HG02885 (cell line): ENCODE measurements around the gene PSD2.

Experiments
- ATAC-seq: cut with Tn5 transposase; IDR thresholded peaks from one replicate; pipeline ENCODE4 v1.9.1; 2021; ENCODE audit warnings: mild to moderate bottlenecking; ENCODE audit not compliant: unreplicated experiment, poor library complexity

PSD2 gene

DNA sequence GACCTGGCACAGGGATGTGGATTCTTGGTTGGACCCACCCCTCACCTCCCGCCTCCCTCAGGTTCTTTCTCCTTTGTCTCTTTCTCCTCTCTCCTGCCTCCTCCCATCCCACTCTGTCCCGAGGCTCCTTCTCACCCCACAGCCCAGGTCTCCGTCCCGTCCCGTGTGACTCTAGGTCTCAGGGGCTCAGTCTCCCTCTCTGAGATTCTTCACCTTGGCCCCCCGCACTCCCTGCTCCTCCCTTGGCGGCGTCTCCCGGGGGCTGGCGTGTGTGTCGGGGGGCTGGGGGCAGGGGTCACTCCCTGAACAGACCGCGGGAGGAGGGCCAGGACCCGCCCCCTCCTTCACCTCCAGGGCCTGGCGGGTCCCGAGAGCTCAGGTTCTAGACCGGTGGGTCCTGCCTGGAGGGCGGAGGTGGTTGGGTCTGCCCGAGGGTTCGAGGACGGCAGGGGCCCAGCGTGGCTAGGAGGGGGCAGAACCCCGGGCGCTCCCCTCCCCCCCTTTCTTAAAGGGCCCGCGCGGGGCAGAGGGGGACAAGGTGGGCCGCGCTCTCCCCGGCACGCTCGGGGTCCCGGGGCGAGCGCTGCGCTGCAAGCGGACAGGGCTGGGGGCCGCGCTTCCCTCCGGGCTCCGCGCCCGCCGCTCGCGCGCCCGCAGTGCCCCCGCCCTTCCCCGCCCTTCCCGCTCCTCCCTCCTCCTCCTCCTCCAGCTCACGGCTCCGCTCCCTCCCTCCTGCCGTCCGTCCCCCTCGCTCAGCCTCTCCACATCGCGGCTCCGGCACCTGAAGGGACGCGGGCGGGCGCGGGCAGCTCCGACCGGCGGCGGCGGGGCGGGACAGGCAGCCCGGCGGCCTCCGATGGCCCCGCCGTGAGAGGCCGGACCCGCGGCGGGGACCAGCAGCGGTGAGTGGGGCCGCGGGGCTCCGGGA is at the start of gene PSD2:
Gene PSD2, plus strand, starts transcription at position 735 of the 928 bp plus-strand sequence. CDS start 13,633 bp downstream, outside the sequence.
- ATAC-seq: no peak

DNA sequence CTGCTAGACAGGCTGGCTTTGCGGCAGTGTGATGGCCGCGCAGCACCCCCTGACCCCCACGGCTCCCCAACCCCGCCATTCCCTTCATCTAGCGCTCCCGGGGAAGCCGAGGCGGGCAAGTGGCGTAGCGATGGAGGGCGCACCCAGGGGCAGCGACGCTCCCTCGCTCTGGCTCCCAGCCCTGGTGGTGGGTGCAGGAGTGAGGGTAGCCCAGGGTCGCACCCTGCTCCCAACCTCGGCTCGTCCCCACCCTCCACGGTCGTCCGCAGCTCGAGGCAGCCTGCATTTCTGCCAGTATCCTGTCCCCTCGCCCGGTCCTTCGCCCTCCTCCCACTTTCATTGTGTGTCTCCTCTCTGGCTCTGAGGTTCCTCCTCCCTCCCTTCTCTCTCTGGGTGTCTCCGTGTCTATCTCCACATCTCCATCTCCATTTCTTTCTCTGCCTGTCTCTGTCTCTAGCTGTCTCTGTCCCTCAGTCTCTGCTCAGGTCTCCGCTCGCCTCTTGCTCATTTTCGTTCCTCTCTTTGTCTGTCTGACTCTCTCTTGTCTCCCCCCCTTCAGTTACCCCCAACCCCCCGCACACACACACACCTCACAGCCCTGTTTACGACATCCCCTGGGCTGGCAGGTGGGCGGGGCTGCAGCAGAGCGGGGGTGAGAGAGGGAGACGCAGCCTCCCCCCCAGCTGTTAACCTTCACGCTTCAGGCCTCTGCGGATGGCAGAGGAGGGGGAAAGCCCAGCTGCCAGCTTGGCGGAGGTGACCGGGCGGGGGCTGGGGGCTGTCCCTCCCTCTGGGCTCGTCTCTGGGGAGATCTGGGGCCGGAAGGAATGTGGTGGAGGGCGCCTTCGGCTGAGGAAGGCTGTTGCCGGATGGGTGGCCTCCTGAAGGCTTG is 48.7 kb upstream of the PSD2 start:
- peak; percentile 40 for ATAC-seq

DNA sequence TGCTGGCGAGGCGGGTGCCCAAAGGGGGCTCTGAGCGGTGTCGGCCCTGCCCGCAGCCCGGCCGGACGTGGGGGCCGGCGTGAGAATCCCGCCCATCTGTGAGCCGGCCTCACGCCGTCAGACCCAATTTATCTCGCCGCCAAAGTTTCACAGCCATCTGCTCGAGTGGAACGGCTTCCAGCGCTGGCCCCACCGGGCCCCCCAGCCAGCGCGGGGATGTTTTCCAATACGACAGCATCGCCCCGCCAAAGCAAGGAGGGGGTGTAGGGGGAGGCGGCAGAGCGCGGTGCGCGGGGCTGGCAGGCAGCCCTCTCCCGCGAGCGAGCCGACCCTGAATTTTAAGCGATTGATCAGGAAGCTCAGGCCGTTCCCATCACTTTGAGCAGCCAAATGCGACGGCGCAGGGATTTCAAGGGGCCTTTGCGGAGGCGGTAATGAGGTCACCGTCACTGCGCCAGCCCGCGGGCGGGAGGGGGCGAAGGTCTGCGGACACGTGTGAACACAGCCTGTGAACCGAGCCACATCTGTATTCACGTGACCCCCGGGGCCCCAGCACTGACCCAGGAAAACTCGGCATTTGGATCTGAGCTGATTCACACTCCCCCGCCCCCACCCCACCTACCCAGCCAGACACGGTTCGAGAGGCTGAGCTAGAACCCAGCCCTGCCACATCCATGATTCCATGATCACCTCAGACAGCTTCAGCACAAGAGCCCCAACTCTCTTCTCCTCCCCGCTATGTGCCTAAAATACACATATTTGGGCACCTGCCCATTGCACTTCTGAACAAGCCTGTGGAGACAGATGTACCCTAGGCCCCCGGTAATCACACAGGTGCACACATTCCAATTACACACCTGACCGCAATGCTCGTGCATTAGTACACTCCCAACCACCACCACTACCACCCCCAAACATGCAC is 47.8 kb upstream of the PSD2 start:
- peak; percentile 25 for ATAC-seq

DNA sequence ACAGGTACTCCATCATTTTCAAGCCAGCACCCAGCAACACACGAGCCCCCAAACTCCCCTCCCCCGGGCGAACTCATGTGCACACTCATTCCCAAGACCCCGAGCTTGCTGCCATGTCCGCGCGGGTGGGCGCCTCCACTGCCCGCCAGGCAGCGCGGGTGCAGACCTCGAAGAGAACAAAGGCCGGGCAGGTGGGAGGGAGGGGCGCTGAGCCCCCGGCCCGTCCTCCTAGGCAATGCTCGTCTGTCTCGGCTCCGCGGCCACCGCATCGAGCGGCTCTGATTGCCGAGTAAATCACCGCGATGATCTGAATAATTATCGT is 47.1 kb upstream of the PSD2 start:
- no peak for ATAC-seq

DNA sequence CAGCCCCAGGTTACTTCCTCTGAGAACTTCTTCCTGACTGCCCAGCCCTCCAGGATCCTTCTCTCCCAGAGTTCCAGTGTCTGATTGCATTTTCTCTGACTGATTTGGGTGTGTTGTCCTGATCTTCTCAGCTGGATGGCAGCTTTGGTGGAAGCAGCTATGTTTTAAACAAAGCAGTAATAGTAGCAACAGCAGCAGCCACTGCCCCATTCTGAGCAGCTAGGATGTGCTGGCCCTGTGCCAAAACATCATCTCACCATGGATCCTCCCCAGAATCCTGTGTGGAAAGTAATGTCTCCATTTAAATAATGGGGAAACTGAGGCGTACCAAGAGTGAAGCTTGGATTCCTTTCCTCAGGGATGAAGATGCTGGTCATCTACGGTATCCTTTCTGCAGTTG is 46.4 kb upstream of the PSD2 start:
- no peak for ATAC-seq

DNA sequence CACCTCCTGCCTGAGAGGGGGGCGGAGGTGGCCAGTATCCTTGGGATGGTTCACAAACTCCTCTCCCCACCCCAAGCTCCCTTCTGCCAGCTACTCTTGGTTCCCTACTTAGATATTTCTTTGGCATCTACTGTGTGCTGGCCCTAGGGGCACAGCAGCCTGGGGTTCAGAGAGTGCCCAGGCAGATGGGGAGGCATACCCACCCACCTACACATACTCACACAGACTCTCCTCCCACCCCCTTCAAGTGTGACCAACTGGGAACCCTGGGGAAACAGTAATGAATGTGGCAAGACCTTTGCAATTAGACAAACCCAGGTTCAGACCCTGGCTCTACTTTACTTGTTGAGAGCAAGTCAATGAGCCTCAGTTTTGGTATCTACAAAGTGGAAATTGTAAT is 44.4 kb upstream of the PSD2 start:
- ATAC-seq: no peak

DNA sequence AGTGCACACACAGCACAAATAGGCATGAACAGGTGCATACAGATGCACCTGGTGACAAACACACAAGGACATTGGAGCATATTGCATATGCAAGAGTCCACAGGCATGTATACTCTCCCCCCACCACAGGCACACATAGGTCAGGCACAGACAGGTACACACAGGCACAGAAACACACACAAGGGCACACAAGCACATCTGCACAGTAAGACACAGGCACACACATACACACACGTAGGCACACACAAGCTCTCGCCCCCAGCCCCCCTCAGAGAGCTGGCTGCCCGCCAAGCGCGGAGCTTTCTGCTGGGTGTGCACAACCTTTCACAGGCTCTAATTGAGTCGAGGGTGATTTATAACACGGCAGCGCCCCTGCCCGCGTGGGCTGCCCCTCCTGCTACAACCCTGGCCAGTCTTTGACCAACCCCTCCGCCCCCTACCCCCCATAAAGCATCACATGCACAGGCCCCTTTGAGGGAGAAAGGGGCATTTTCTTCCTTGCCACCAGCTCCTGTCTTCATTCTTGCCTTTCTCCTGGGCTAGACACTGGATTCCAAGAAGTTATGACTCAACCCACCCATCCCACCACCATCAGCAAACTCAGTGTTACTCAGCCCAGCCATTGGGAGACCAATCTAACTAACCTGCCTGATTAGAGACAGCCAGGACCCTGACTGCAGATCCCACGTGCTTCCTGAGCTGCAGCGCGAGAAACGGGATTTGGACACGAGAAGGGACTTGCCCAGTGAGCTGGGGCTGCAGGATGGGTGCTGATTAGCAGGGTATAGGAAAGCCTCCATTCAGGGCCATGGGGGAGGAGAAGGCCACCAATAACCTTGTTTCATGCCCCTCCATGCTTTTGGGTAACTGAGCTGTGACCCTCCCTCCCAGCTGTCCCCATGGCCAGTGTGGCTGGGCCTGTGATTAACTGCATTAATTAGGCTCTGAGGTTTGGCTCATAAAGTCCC is 42.8 kb upstream of the PSD2 start:
- no peak for ATAC-seq

DNA sequence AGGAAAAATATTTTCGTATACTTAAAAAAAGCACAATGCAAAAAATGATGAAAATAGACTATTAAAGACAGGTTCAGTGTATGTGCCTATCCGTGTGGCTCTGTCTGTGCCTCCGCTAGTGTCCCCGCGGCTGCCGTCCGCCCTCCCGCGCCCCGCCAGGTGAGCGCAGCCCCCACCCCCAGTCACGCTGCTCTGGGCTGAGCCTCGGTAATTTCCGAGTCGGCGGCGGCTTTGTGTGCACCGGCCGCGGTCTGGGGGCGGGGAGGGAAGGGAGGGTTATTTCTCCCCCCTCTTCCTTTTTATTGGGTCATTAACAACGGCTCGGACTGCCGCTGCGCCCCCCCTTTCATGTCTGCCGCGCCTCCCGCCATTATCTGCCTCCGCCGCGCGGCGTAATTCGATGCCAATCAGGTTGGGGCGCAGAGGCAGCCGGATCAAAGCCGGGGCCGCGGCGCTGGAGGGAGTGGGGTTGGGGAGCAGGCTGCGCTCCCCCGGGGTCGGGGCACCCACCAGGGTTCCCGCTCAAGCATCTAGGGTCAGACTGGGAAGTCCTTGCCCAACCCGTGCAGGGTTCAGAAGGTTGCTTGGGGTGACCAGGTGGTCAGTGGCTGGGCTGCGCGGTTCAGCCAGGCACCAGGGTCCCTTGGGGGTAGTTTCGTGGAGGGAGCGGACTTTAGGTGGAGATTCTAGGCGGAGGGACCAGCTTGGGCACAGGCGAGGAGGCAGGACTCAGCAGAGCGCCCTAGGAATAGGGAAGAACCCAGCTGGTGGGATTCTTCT is 39.5 kb upstream of the PSD2 start:
- no peak for ATAC-seq

DNA sequence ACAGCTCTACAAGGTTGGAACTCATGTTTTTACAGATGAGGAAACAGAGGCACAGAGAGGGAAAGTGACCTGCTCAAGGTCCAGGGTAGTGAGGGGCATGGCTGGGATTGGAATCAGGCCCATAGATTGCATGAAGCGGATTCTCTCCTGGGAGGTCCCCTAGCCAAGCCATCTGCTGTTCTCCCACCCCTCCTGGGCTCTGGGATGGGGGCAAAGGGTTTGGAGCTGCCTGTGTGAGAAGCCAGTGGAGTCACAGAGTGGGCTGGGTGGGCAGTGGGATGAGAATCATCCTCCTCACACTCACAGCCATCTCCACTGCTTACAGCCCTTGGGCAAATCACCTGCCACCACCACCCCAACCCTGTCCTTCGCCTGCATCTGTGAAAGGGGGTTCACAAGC is 38.6 kb upstream of the PSD2 start:
- no peak for ATAC-seq

DNA sequence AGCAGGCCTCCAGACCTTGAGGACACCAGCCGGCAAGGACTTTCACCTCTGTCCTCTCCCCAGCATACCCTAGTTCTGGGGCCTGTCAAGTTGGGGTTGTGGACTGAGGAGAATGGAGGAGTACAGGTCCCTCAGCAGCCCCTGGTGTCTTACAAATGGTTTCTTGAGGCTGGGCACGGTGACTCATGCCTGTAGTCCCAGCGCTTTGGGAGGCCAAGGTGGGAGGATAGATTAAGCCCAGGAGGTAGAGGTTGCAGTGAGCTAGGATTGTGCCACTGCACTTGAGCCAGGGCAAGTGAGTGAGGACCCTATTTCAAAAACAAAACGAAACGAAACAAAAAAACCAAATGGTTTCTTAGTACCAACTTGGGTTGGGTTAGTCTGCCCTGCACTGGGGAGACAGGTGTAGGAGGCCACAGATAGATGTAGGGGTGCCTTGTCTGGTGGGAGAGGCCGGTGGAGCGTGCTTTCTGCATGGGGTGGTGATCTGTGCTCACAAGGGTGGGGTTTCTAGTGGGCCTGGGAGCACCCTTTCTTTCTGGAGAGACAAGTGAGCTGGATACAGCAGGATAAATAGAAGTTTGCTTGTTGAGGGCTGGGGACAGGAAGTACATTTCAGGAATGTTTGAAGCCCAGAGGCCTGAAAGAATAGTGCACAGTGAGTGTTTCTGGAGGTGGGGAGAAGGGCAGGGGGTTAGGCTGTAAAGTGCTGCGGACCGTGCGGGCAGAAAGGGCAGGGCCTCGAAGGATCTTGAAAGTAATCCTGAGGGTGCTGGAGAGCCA is 37.7 kb upstream of the PSD2 start:
- ATAC-seq: no peak

DNA sequence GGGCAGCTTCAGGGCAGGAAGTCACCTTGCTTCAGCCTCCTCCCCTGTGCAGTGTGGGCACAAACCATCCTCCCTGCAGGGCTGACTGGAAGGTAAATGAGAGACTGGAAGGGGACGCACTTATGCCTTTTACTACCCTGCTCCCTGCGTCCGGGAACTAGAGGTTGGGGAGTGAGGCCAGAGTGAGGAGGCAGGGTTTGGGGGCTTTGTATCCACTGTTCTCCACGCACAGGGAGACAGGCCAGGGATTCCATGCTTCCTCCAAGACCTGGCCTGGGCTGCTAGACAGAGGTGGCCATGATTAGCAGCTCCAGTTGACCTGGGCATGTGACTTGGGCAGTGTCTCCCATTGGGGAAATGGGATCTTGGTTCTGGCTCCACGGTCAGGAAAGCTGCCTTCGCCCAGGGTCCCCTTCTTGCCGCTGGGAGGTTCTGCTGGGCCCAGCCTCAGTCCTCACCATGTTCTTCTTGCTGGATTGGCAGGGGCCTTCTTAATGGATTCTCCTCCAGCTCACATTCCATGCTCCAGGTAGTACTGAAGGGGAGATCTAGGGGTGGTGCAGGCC is 37.0 kb upstream of the PSD2 start:
- no peak for ATAC-seq

DNA sequence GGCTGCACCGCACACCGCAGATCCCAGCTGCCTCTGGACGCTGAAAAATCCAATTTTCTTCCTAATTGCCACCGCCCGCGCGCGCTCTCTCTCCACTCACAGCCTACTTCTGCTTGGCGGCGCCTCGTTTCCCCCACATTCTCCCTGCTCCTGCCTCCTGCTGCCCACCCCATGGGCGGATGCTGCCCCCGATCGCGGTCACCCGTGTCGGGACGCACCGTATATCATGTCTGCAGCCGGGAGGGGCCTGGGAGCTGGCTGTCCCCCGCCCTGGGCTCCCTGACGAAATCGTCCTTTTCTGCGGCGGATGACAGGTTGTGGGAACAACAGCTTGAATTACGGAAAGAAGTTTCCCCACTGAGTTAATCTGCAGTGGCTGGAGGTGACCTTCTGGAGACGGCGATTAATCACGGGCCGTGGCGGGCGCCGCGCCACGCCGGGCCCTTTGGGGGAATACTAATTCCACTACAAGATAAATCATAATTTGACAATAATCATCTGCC is 36.3 kb upstream of the PSD2 start:
- ATAC-seq: no peak

DNA sequence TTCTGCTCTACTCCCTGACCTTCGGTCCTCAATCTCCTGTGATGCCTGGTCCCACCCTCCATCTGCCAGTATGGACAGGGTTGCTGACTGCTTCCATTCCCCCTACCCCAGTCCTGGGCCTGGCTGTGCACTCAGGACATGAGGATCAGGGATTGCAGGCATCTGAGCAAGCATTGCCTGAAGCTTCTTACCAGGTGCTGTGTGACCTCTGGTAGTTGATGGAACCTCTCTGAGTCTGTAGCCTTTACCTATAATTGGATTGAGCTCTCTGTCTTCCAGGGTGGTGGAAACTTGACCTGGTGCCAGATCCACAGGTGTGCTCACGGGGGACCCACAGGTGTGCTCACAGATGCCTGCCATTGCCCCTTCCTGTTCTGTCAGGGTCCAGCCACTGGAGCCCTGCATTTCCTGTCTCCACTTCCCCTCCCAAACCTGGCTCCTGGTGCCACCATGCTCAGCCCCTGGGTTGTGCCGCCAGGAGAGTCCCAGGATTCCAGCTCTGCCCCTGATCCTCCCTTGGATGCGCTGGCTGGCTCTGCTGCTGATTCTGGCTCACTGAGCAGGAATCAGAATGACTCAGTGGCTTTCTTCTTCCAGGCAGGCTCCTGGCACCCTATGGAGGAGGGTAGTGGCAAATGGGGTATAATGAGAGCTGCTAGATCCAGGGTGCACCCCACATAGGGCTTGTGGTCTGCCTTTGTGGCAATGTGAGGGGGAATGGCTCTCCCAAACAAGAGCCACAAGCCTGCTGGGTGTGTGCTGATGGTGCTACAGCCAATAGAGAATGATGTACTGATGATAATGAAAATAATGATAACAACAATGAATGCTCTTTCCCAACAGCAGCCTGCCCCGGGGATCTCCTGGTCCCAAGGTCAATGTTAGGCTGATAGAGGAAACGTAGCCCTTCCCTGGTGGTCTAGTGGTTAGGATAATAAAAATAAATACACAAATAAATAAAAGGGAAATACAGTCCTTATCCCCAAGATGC is 35.2 kb upstream of the PSD2 start:
- ATAC-seq: no peak

DNA sequence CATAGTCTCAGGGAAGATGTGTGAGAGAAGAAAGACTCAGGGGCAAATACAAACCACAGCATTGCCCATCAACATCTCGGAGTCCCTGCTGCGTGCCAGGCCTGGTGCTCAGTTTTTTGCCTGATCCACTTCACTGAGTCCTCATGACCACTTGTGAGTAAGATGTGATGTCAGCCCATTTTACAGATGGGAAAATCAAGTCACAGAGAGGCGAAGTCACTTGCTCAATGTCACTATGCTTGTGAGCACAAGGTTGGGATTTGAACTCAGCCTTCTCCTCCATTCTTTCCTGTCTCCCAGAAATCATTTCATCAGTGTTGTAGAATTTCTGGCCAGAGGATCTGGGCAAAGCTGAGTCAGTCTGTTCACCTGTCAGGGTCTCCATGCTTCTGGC is 34.6 kb upstream of the PSD2 start:
- no peak for ATAC-seq

DNA sequence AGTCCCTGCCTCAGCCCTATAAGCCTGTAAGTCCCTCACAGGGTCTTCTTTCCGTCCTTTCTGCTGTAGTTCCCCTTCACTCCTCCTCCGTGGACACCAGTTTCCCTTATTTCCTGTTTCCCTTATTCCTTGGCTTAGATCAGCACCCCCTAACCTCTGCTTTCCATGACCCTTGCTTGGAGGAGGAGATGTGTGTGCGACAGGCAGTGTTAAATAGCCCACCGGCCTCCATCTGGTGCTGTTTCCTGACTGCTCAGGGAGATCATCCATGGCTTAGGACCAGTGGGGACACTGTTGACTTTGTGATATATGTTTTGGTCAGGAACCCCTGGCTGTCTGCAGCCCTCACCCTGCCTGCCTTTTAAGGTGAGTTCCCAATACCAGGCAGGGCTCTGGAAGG is 34.1 kb upstream of the PSD2 start:
- ATAC-seq: no peak

DNA sequence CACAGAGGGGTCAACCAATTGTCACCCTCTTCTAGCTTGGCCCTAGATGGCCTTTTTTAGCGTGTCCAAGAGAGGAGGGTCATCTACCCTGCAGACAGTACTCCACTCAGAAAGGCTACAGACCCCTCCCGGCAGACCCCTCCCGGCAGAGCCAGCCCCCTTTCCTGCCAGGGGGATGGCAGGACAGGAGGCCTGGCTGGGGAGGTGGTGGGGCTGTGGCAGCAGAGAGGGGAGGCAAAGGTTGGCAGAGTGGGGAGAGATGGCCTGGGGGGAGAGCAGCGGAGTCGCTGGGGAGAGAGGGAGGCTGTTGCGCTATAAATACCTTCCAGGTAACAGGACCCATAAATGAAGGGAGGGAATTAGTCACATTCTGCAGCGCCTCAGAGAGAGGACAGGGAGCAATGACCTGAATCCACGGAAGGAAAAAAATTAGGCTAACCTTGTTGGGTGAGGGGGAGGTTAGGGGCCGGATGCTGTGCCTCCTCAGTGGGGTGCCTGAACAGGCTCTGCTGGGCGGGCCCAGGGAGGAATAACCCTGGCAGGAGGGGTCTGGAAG is 32.9 kb upstream of the PSD2 start:
- ATAC-seq: no peak
